Suprapubic skin (tissue), 4 donors: ENCODE results near the gene MSMP. TPM values are rescaled to one million over a fixed set of nuclear protein-coding genes. Genes with fewer than 3 reads are reported as not detected.
A peak's percentile ranks its signal among the peaks of the same experiment; 100 is the strongest.

Experiments used
- DNase-seq, 2 donors: peaks; one replicate each; pipeline ENCODE4 v3.0.0-alpha.2; 2019; ENCODE audit warnings: low spot score in 2 of 2
- H3K27ac ChIP-seq: fragments of 200-600 bp; sonication (generic); one replicate; pipeline ENCODE4 v1.5.1; 2019
- H3K27me3 ChIP-seq: fragments of 200-600 bp; sonication (generic); one replicate; pipeline ENCODE4 v1.5.1; 2019
- H3K36me3 ChIP-seq: fragments of 200-600 bp; sonication (generic); one replicate; pipeline ENCODE4 v1.5.1; 2019
- H3K4me1 ChIP-seq: fragments of 200-600 bp; sonication (generic); one replicate; pipeline ENCODE4 v1.5.1; 2019
- H3K4me3 ChIP-seq: fragments of 200-600 bp; sonication (generic); one replicate; pipeline ENCODE4 v1.5.1; 2019; ENCODE audit warnings: mild to moderate bottlenecking
- H3K9me3 ChIP-seq: fragments of 200-600 bp; sonication (generic); one replicate; pipeline ENCODE4 v1.5.1; 2019
- EP300 ChIP-seq: sonication (generic); formaldehyde crosslinking; IDR thresholded peaks from one replicate; pipeline ENCODE4 v1.6.1; 2017; ENCODE audit warnings: antibody characterized with exemption
- POLR2A ChIP-seq, 2 donors: fragments of 450-650 bp; IDR thresholded peaks; one replicate each; pipeline ENCODE4 v1.6.1; 2017; ENCODE audit warnings: antibody characterized with exemption in 2 of 2, mild to moderate bottlenecking in 2 of 2, moderate library complexity in 2 of 2
- POLR2AphosphoS5 ChIP-seq, 3 donors: sonication (generic); formaldehyde crosslinking; IDR thresholded peaks; one replicate each; pipeline ENCODE4 v1.6.1; 2017; ENCODE audit warnings: antibody characterized with exemption in 3 of 3
- WGBS: methylation state at CpG from one replicate; pipeline ENCODE4 v1.1.5; 2018; 5-methylcytosine and 5-hydroxymethylcytosine counted together
- total RNA-seq, 4 donors: library from RNA; depleted of rRNA; stranded (reverse); fragments of >200 nt; gene quantifications; one replicate each; pipeline ENCODE4 v1.1.0, GENCODE V29; 2016
- TF ChIP-seq, protein P1 (sequence below), 2 donors: fragments of 200-600 bp in 1 of 2; fragments of 450-650 bp in 1 of 2; sonication (generic) in 1 of 2; IDR thresholded peaks; one replicate each; pipeline ENCODE4 v1.5.1; 2016 to 2019; ENCODE audit warnings: antibody characterized with exemption in 2 of 2, mild to moderate bottlenecking in 1 of 2, moderate library complexity in 1 of 2

The MSMP gene
- total RNA-seq, 4 donors from 2014 or later = not detected

DNA sequence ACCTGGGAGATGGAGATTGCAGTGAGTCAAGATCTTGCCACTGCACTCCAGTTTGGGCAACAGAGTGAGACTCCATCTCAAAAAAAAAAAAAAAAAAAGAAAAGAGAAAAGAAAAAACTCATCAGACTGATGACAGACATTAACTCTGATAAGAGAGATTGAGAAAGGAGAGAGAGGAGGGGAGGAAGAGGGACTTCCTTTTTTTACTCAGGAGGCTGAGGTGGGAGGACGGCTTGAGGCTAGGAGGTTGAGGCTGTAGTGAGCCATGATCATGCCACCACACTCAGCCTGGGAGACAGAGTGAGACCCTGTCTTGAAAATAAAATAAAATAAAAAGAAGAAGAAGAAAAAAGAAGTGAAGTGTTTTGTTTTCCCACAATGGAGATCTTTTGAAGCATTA is 9.7 kb upstream of the MSMP start:
- WGBS = 95% methylated on average over 1 of the region's 1 CpG
- peaks cover 3% of the 10 kb centered on the region for H3K4me1 ChIP-seq
- no peak overlapping the region for H3K4me3 ChIP-seq
- H3K36me3 ChIP-seq = no peaks in the 10 kb centered on the region
- DNase-seq = no peak
- H3K27me3 ChIP-seq = no peaks in the 10 kb centered on the region
- H3K27ac ChIP-seq = no peak overlapping the region
- TF ChIP-seq, protein P1, sequence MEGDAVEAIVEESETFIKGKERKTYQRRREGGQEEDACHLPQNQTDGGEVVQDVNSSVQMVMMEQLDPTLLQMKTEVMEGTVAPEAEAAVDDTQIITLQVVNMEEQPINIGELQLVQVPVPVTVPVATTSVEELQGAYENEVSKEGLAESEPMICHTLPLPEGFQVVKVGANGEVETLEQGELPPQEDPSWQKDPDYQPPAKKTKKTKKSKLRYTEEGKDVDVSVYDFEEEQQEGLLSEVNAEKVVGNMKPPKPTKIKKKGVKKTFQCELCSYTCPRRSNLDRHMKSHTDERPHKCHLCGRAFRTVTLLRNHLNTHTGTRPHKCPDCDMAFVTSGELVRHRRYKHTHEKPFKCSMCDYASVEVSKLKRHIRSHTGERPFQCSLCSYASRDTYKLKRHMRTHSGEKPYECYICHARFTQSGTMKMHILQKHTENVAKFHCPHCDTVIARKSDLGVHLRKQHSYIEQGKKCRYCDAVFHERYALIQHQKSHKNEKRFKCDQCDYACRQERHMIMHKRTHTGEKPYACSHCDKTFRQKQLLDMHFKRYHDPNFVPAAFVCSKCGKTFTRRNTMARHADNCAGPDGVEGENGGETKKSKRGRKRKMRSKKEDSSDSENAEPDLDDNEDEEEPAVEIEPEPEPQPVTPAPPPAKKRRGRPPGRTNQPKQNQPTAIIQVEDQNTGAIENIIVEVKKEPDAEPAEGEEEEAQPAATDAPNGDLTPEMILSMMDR (IDR thresholded peaks at IDR 0.05) = no peak
- H3K9me3 ChIP-seq = no peaks in the 10 kb centered on the region

DNA sequence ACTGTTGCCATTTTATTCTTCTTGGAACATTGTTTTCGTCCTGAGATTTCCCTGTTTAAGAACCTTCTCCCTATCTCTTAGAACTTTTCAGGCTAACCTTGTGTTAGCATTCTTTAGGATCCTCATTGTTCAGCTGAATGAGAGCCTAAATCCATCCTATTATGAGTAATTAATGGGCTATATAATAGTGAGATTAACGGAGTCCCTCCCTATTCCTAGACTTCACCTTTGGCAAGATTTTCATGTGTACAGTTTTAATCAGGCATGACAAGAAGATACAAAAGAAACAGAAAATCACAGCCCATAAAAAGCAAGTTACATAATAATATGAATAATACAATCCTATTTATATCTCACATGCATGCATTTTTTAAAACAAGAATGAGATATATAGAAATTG is 9.1 kb upstream of the MSMP start:
- DNase-seq = no peak
- Histone ChIP-seq H3K27ac (no peak overlapping the region), H3K27me3 (no peaks in the 10 kb centered on the region), H3K36me3 (no peaks in the 10 kb centered on the region), H3K9me3 (no peaks in the 10 kb centered on the region), H3K4me1 (peaks cover 7% of the 10 kb centered on the region), H3K4me3 (no peak overlapping the region)
- 73% methylated on average over 2 of the region's 2 CpGs for WGBS
- TF ChIP-seq POLR2AphosphoS5 (IDR thresholded peaks at IDR 0.05) = no peak
- TF ChIP-seq POLR2A (IDR thresholded peaks at IDR 0.05) = no peak
- TF ChIP-seq, protein P1 (IDR thresholded peaks at IDR 0.05) = no peak
- no peak for TF ChIP-seq EP300

DNA sequence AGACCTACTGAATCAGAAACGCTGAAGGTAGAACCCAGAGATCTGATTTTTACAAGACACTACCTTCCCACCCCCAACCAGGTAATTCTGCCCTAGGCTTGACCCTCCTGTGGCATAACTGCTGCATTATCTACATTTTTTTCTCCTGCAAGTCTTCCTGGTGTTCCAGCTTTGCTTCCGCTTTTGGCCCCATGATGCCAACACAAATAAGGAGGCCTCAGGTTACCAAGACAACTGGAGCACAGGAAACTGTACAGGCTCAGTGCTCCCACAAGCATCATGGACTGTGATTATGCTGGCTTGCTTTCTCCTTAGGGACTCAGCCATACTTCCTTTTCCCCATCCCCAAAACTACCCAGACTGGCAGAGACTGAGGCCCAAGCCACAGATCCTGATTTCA is 6.6 kb upstream of the MSMP start:
- 74% methylated on average over 2 of the region's 2 CpGs for WGBS
- Histone ChIP-seq H3K4me1 (peaks cover 32% of the 10 kb centered on the region), H3K4me3 (no peak overlapping the region), H3K27me3 (no peaks in the 10 kb centered on the region), H3K27ac (no peak overlapping the region), H3K9me3 (no peaks in the 10 kb centered on the region), H3K36me3 (no peaks in the 10 kb centered on the region)
- TF ChIP-seq, protein P1 (IDR thresholded peaks at IDR 0.05) = no peak
- no peak for TF ChIP-seq POLR2A (IDR thresholded peaks at IDR 0.05)
- TF ChIP-seq EP300 = no peak
- no peak for TF ChIP-seq POLR2AphosphoS5 (IDR thresholded peaks at IDR 0.05)
- DNase-seq = no peak

DNA sequence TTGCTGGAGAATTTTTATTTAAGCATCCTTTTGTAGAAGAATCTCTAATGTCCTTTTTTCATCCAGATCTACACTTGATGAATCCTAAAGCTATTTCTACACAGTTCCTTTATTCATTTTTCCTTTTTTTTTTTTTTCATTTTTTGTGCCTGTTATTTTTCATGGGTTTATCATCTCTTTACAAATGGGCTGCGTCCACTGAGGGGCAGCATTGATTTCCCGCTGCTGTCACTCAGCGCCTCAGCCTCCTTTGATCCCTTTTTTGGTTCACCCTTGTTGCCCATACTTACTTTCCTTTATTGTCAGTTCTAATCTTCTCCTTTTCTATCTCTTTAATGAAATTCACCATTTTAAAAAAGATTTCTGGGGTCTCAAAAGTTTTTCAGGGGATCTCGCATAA is 5.7 kb upstream of the MSMP start:
- H3K9me3 ChIP-seq = no peaks in the 10 kb centered on the region
- peaks cover 32% of the 10 kb centered on the region for H3K4me1 ChIP-seq

DNA sequence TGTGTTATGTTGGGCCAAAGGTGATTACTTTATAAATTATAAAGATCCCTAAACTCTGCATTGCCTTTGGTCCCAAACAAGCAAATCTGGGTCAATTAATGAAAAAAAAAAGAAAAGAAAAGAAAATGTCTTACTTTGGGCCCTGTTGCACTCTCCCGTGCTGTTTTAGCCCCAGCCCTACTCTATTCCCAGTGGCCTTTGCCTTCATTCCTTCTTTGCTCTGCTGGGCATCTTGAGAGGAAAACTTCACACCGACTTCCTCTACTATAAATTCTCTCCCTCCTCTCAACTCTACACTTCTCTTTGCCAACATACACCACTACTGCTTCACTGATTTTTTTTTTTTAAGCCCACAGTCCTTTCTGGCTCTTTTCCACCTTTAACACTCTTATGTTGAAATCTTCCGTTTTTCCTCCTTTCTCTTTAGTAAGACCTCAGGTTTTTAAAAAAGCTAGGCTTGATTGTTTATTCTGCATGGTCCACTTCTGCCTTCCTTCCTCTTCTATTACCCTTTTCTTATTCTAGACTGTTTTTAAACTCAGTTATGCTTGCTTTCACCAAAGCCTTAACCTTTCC is 4.5 kb upstream of the MSMP start:
- DNase-seq = no peak
- peaks cover 16% of the 10 kb centered on the region for H3K36me3 ChIP-seq
- H3K4me3 ChIP-seq = no peak overlapping the region
- 45% methylated on average over 3 of the region's 3 CpGs for WGBS
- H3K27ac ChIP-seq = peak overlapping the region; percentile 41
- H3K4me1 ChIP-seq = peaks cover 32% of the 10 kb centered on the region
- TF ChIP-seq POLR2A (IDR thresholded peaks at IDR 0.05) = no peak
- TF ChIP-seq, protein P1 (IDR thresholded peaks at IDR 0.05) = no peak
- TF ChIP-seq POLR2AphosphoS5 (IDR thresholded peaks at IDR 0.05) = no peak
- TF ChIP-seq EP300 = no peak
- H3K27me3 ChIP-seq = no peaks in the 10 kb centered on the region
- H3K9me3 ChIP-seq = no peaks in the 10 kb centered on the region

More for the DNA sequence above, 5.7 kb upstream of the MSMP start:
- TF ChIP-seq EP300 (no peak), POLR2AphosphoS5 (IDR thresholded peaks at IDR 0.05) (no peak)
- Histone ChIP-seq H3K36me3 (peaks cover 3% of the 10 kb centered on the region), H3K4me3 (no peak overlapping the region), H3K27ac (no peak overlapping the region), H3K27me3 (no peaks in the 10 kb centered on the region)
- DNase-seq = no peak
- WGBS = 92% methylated on average over 4 of the region's 4 CpGs

DNA sequence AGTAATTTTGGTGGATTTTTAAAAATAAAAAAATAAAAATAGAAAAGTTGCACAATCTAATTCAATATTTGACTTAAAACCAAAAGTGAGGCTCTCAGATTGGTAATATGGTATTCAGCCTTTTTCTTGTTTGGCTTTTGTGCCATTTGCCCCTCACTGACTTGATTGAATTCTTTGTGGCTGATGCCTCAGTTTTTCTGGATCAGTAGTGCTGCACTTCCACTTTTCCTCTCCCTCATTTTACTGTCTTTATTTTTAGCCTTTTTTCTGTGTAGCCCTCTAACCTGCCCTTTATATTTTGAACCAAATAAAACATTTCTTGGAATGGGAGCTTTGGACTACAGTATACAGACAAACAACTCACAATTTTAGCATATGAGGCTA is 3.8 kb upstream of the MSMP start:
- TF ChIP-seq POLR2AphosphoS5 (IDR thresholded peaks at IDR 0.05) (no peak), POLR2A (IDR thresholded peaks at IDR 0.05) (no peak), EP300 (no peak)
- TF ChIP-seq, protein P1 (IDR thresholded peaks at IDR 0.05) = no peak
- no peaks in the 10 kb centered on the region for H3K9me3 ChIP-seq
- DNase-seq = no peak
- H3K4me1 ChIP-seq = peaks cover 32% of the 10 kb centered on the region
- peaks cover 22% of the 10 kb centered on the region for H3K36me3 ChIP-seq
- H3K27me3 ChIP-seq = no peaks in the 10 kb centered on the region
- H3K4me3 ChIP-seq = peak overlapping the region; percentile 48
- H3K27ac ChIP-seq = peak overlapping the region; percentile 41
